H1 (cell line): Measurements from ENCODE around the gene SOX6. TPM values are rescaled to one million over a fixed set of nuclear protein-coding genes. Genes with fewer than 3 reads are reported as not detected.

Source experiments
- CTCF ChIA-PET: fragments of 300-600 bp; sonication (Branson Sonifier 250); formaldehyde crosslinking; loops from one replicate; lab custom pipeline; 2021; ENCODE audit not compliant: partially characterized antibody; lab: Charles Lee
- POLR2A ChIA-PET: fragments of 300-600 bp; sonication (Branson Sonifier 250); formaldehyde crosslinking; loops from one replicate; lab custom pipeline; 2021; ENCODE audit warnings: inconsistent platforms; ENCODE audit not compliant: partially characterized antibody; lab: Charles Lee
- DNase-seq, 2 experiments: peaks; one replicate each; pipeline versions ENCODE4 v3.0.0 to v3.0.0-alpha.2; 2010 to 2022; ENCODE audit warnings: low spot score in 2 of 2, low read depth in 1 of 2, mixed read lengths in 1 of 2
- FAIRE-seq: peaks from 2 replicates; lab custom pipeline; 2011; peaks lifted over from hg19 to GRCh38; lab: Jason Lieb, UNC
- H2AFZ ChIP-seq: 2 replicates; pipeline ENCODE4 v1.8.1; 2012; ENCODE audit warnings: low read length, inconsistent platforms
- H2AK5ac ChIP-seq: 2 replicates; pipeline ENCODE4 v1.6.1; 2013; ENCODE audit warnings: low read depth, low read length
- H2BK120ac ChIP-seq: replicated peaks from 2 replicates; pipeline ENCODE3; 2013; ENCODE audit warnings: low read depth, low read length, inconsistent platforms
- H2BK12ac ChIP-seq: 2 replicates; pipeline ENCODE4 v1.6.1; 2013; ENCODE audit warnings: low read depth, low read length
- H2BK15ac ChIP-seq: 2 replicates; pipeline ENCODE4 v1.6.1; 2013; ENCODE audit warnings: low read length
- H2BK20ac ChIP-seq: 2 replicates; pipeline ENCODE4 v1.6.1; 2013; ENCODE audit warnings: low read length
- H2BK5ac ChIP-seq: 2 replicates; pipeline ENCODE4 v1.6.1; 2013; ENCODE audit warnings: low read depth, low read length
- H3K14ac ChIP-seq: 2 replicates; pipeline ENCODE4 v1.6.1; 2013; ENCODE audit warnings: inconsistent platforms; ENCODE audit not compliant: insufficient read length
- H3K18ac ChIP-seq: 2 replicates; pipeline ENCODE4 v1.6.1; 2013; ENCODE audit warnings: low read length; ENCODE audit errors: extremely low read depth
- H3K23ac ChIP-seq: 2 replicates; pipeline ENCODE4 v1.6.1; 2013; ENCODE audit warnings: inconsistent platforms; ENCODE audit not compliant: insufficient read length
- H3K23me2 ChIP-seq: 2 replicates; pipeline ENCODE4 v1.6.1; 2013; ENCODE audit warnings: low read depth, low read length
- H3K27ac ChIP-seq: 2 replicates; pipeline ENCODE4 v1.6.1; 2011; ENCODE audit warnings: low read depth, low read length, inconsistent platforms
- H3K27me3 ChIP-seq, 4 experiments: replicated peaks in 1 of 4; 1 replicate in 1 of 4; 2 replicates in 3 of 4; pipeline versions ENCODE4 v1.6.1 to v1.8.1; 2011 to 2013; ENCODE audit warnings: low read length in 3 of 4, mild to moderate bottlenecking in 3 of 4, inconsistent platforms in 2 of 4, mixed read lengths in 2 of 4, moderate library complexity in 1 of 4; ENCODE audit not compliant: control insufficient read depth in 3 of 4, insufficient read depth in 3 of 4; ENCODE audit errors: extremely low read depth in 1 of 4
- H3K36me3 ChIP-seq, 4 experiments: 2 replicates each; pipeline versions ENCODE4 v1.6.1 to v1.8.1; 2011 to 2013; ENCODE audit warnings: mild to moderate bottlenecking in 4 of 4, low read length in 3 of 4, moderate library complexity in 2 of 4, control low read depth in 1 of 4, inconsistent platforms in 1 of 4; ENCODE audit not compliant: insufficient read depth in 4 of 4, control insufficient read depth in 2 of 4
- H3K4ac ChIP-seq: replicated peaks from 2 replicates; pipeline ENCODE3; 2013; ENCODE audit warnings: low read length, low read depth, mixed read lengths, inconsistent platforms; ENCODE audit not compliant: insufficient read length
- H3K4me1 ChIP-seq, 4 experiments: replicated peaks in 1 of 4; 1 replicate in 1 of 4; 2 replicates in 3 of 4; pipeline versions ENCODE4 v1.6.1 to v1.8.1; 2011 to 2013; ENCODE audit warnings: low read length in 3 of 4, inconsistent platforms in 2 of 4, mixed read lengths in 1 of 4; ENCODE audit not compliant: insufficient read depth in 4 of 4, control insufficient read depth in 3 of 4
- H3K4me2 ChIP-seq, 2 experiments: 2 replicates each; pipeline versions ENCODE4 v1.6.1 to v1.8.1; 2011 to 2013; ENCODE audit warnings: low read depth in 2 of 2, low read length in 2 of 2, control low read depth in 1 of 2, inconsistent platforms in 1 of 2, mild to moderate bottlenecking in 1 of 2; ENCODE audit not compliant: insufficient read depth in 1 of 2
- H3K4me3 ChIP-seq, 4 experiments: fragments of 200-600, 300-600 bp in 1 of 4; sonication (generic), shearing (Covaris generic), sonication (Bioruptor Twin) in 1 of 4; 2 replicates each; pipeline versions ENCODE4 v1.5.1 to v1.8.1; 2011 to 2016; ENCODE audit warnings: low read length in 4 of 4, low read depth in 3 of 4, control low read depth in 2 of 4, inconsistent platforms in 2 of 4, mild to moderate bottlenecking in 2 of 4, mixed read lengths in 1 of 4, moderate library complexity in 1 of 4; ENCODE audit not compliant: insufficient read depth in 2 of 4; ENCODE audit errors: extremely low read depth in 1 of 4
- H3K56ac ChIP-seq: replicated peaks from 2 replicates; pipeline ENCODE3; 2013; ENCODE audit warnings: low read depth, mild to moderate bottlenecking, mixed read lengths, low read length, inconsistent platforms; ENCODE audit not compliant: insufficient read length
- H3K79me1 ChIP-seq: 2 replicates; pipeline ENCODE4 v1.6.1; 2013; ENCODE audit warnings: low read depth, low read length, control low read depth
- H3K79me2 ChIP-seq, 2 experiments: 2 replicates each; pipeline versions ENCODE4 v1.6.1 to v1.8.1; 2012 to 2013; ENCODE audit warnings: low read length in 2 of 2, mild to moderate bottlenecking in 2 of 2, inconsistent platforms in 1 of 2; ENCODE audit not compliant: insufficient read depth in 2 of 2, control insufficient read depth in 1 of 2
- H3K9ac ChIP-seq, 4 experiments: replicated peaks in 1 of 4; 1 replicate in 1 of 4; 2 replicates in 3 of 4; pipeline versions ENCODE4 v1.6.1 to v1.8.1; 2011 to 2013; ENCODE audit warnings: low read depth in 3 of 4, low read length in 3 of 4, control low read depth in 2 of 4, mild to moderate bottlenecking in 2 of 4, moderate library complexity in 2 of 4, inconsistent platforms in 1 of 4; ENCODE audit errors: extremely low read depth in 1 of 4
- H3K9me3 ChIP-seq, 2 experiments: 2 replicates each; pipeline versions ENCODE4 v1.6.1 to v1.8.1; 2012 to 2013; ENCODE audit warnings: mild to moderate bottlenecking in 2 of 2, moderate library complexity in 2 of 2, control low read depth in 1 of 2, inconsistent platforms in 1 of 2, low read depth in 1 of 2, low read length in 1 of 2, mixed read lengths in 1 of 2; ENCODE audit not compliant: insufficient read depth in 2 of 2
- H4K20me1 ChIP-seq, 2 experiments: replicated peaks in 1 of 2; 2 replicates each; pipeline versions ENCODE3 to v1.8.1; 2011 to 2013; ENCODE audit warnings: inconsistent platforms in 2 of 2, low read length in 2 of 2, mild to moderate bottlenecking in 1 of 2; ENCODE audit not compliant: insufficient read depth in 2 of 2, control insufficient read depth in 1 of 2
- H4K5ac ChIP-seq: 2 replicates; pipeline ENCODE4 v1.6.1; 2013; ENCODE audit warnings: low read length, low read depth, mixed read lengths, inconsistent platforms; ENCODE audit not compliant: insufficient read length
- H4K8ac ChIP-seq: 2 replicates; pipeline ENCODE4 v1.8.0; 2013; ENCODE audit warnings: mild to moderate bottlenecking, moderate library complexity, low read length, inconsistent platforms; ENCODE audit not compliant: insufficient read depth; ENCODE audit errors: extremely low read depth
- H4K91ac ChIP-seq: replicated peaks from 2 replicates; pipeline ENCODE3; 2013; ENCODE audit warnings: low read length, mixed read lengths, inconsistent platforms; ENCODE audit not compliant: insufficient read length
- ASH2L ChIP-seq: fragments of 200-600, 300-600 bp; sonication (generic); IDR thresholded peaks from one replicate; pipeline ENCODE4 v1.7.1; 2017; ENCODE audit warnings: low read length
- ATF3 ChIP-seq: IDR thresholded peaks from 2 replicates; pipeline ENCODE4 v1.6.1; 2011; ENCODE audit warnings: low read depth, mild to moderate bottlenecking, low read length; ENCODE audit not compliant: insufficient read depth
- BACH1 ChIP-seq: IDR thresholded peaks from 2 replicates; pipeline ENCODE4 v1.6.1; 2012; ENCODE audit warnings: low read length, improper control_type of control experiment
- CBX5 ChIP-seq: fragments of 300-800, 300-1000 bp; sonication (generic); IDR thresholded peaks from 2 replicates; pipeline ENCODE4 v1.7.1; 2016; ENCODE audit warnings: antibody characterized with exemption, low read length, low read depth
- CBX8 ChIP-seq: fragments of 300-800, 300-1000 bp; sonication (generic); IDR thresholded peaks from 2 replicates; pipeline ENCODE4 v1.7.1; 2016; ENCODE audit warnings: low read depth, low read length, borderline replicate concordance
- GTF2F1 ChIP-seq: IDR thresholded peaks from 2 replicates; pipeline ENCODE4 v1.6.1; 2012; ENCODE audit warnings: low read depth, low read length, improper control_type of control experiment, borderline replicate concordance
- KDM4A ChIP-seq: IDR thresholded peaks from one replicate; pipeline ENCODE4 v1.7.1; 2012; ENCODE audit warnings: low read depth, mild to moderate bottlenecking, moderate library complexity, low read length, inconsistent platforms; ENCODE audit not compliant: severe bottlenecking
- SIRT6 ChIP-seq: IDR thresholded peaks from one replicate; pipeline ENCODE4 v1.7.1; 2012; ENCODE audit warnings: low read length, inconsistent platforms
- WGBS, 2 experiments: shearing (Covaris generic) in 1 of 2; methylation state at CpG; one replicate each; pipeline versions ENCODE4 v1.1.6 to v1.1.7; 2013 to 2015; ENCODE audit warnings: low lambda C conversion rate in 2 of 2, mixed read lengths in 2 of 2, inconsistent platforms in 1 of 2, low coverage in 1 of 2, missing lambda C conversion rate in 1 of 2; ENCODE audit not compliant: insufficient replicate concordance in 2 of 2, insufficient coverage in 1 of 2, insufficient read length in 1 of 2; ENCODE audit errors: extremely low coverage in 1 of 2, missing lambda C conversion rate in 1 of 2; 5-methylcytosine and 5-hydroxymethylcytosine counted together
- polyA plus RNA-seq, 7 experiments: library from polyadenylated mRNA; depleted of rRNA in 3 of 7; stranded (reverse) in 5 of 7; unstranded in 2 of 7; fragments of >200 nt in 5 of 7; fragments of 200-250 nt in 2 of 7; gene quantifications; 1 replicate in 5 of 7; 2 replicates in 1 of 7; 4 replicates in 1 of 7; pipeline versions ENCODE4 v1.2.1 to v1.2.3, GENCODE V29; 2011 to 2013; ENCODE audit warnings: missing spikeins in 2 of 7, mixed read lengths in 2 of 7
- total RNA-seq: library from RNA; stranded (reverse); fragmentation: NEBNext Ultra II Directional; extraction: Animal tissue kit (Norgen Biotek cat#: 25700); gene quantifications from 2 replicates; pipeline ENCODE4 v1.2.1, GENCODE V29; 2021

Gene SOX6
- total and polyA plus RNA-seq, 2 of the 8 experiments (the other 6 are each of a cell fraction or from before 2014, with no cell fraction given), result 0.09 TPM; not detected in 1

GRCh38 chr11:16217631-16218030 lies 138.7 kb downstream of the SOX6 start:
- Histone ChIP-seq H3K4me2 (no peak overlapping the region), H2BK12ac (no peak overlapping the region), H2BK120ac (no peak overlapping the region), H3K4me3 (no peak overlapping the region), H3K4me1 (no peaks in the 10 kb centered on the region), H4K8ac (no peak overlapping the region), H2AFZ (no peak overlapping the region), H3K14ac (no peak overlapping the region), H3K27ac (no peak overlapping the region), H3K9ac (no peak overlapping the region), H2BK5ac (no peak overlapping the region), H3K23me2 (no peaks in the 10 kb centered on the region), H4K91ac (no peak overlapping the region), H3K56ac (no peak overlapping the region), H3K18ac (no peak overlapping the region), H3K79me2 (no peaks in the 10 kb centered on the region), H2AK5ac (no peak overlapping the region), H3K23ac (no peak overlapping the region), H2BK15ac (no peak overlapping the region), H3K27me3 (no peaks in the 10 kb centered on the region), H4K20me1 (no peaks in the 10 kb centered on the region), H3K4ac (no peak overlapping the region), H4K5ac (no peak overlapping the region), H2BK20ac (no peak overlapping the region), H3K79me1 (no peaks in the 10 kb centered on the region), H3K9me3 (no peaks in the 10 kb centered on the region), H3K36me3 (no peaks in the 10 kb centered on the region)
- DNase-seq (no peak), FAIRE-seq (no peak)
- POLR2A ChIA-PET, result no interaction called here
- TF ChIP-seq GTF2F1, result no peak
- no peak for TF ChIP-seq ASH2L
- TF ChIP-seq KDM4A, result no peak
- TF ChIP-seq BACH1, result no peak
- no peak for TF ChIP-seq CBX5
- TF ChIP-seq SIRT6, result no peak
- no peak for TF ChIP-seq CBX8
- TF ChIP-seq ATF3, result no peak
- CTCF ChIA-PET, result interaction anchor here (1.0 kb wide), 1 partner anchor 33 kb away, joined by 3 read pairs; no protein-coding TSS in a partner anchor
- 83% methylated on average over 3 of the region's 3 CpGs; no CpG with 5 or more reads in 1 of the 2 experiments for WGBS, 2 experiments
